HG03095 (cell line): Measurements from ENCODE around the gene CD99.
"Not testable (repeated sequence)": the region's sequence is repeated elsewhere in the genome, so short reads cannot be mapped to it uniquely, and the experiment has no call there.

Source experiments
- ATAC-seq: cut with Tn5 transposase; IDR thresholded peaks from one replicate; pipeline ENCODE4 v1.9.1; 2021; ENCODE audit warnings: moderate library complexity; ENCODE audit not compliant: unreplicated experiment

The CD99 gene

DNA sequence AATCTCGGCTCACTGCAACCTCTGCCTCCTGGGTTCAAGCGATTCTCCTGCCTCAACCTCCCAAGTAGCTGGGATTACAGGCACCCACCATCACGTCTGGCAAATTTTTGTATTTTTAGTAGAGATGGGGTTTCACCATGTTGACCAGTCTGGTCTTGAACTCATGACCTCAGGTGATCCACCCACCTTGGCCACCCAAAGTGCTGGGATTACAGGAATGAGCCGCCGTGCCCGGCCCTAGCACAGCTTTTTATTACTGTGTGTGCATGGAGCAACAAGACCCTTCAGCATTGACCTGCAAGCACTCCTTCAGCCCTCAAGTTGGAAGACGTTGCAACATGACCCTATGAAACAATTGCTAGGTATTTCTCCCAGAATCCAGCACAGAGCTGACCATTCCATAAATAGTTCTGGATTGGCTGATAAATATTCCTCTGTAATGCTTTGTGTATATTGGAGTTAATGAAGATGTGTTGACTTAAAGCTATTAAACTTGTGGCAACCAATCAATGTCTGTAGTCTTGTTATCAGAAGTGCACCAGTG lies 15.4 kb upstream of the CD99 start:
- ATAC-seq = not testable (repeated sequence)

- ATAC-seq = no peak
These were observed 14.1 kb upstream of the CD99 start for GRCh38 chrX:2676794-2677675.

DNA sequence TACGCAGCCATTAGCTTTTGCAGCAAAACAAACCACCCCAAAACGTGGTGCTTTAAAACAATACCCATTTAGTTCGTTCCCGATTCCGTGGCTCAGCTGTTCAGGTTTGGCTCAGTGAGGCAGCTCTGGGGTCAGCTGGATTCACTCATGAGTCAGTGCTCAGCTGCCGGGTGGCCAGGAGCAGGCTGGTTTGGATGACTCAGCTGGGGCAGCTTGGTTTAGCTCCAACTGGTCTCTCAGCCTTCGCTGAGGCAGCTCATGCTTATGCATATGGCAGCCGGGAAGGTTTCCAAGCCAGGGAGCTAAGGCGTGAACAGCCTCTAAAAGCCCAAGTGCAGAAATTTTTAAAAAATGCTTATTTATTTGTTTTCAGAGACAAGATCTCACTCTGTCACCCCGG lies 13.3 kb upstream of the CD99 start:
- ATAC-seq = no peak

DNA sequence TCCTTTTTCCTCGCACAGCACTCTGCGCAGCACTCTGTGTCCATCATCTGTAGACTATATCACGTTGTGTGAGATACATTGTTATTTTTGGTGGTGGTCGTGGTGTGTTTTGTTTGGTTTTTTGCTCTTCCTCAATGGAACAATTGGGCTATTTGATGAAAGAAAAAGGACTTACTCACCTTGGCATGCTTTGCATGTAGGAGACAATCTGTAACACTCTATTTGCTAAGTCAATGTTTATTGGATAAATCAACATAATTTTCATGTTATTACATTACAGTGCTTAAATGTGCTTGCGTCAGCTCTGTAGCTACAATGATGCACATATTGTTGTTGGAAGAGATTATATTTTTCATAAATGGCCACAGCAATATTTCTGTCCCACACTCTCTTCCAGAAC lies 12.5 kb upstream of the CD99 start:
- no peak for ATAC-seq

- ATAC-seq = no peak
These were observed 11.3 kb upstream of the CD99 start for GRCh38 chrX:2679534-2680485.

GRCh38 chrX:2680486-2681348 lies 10.4 kb upstream of the CD99 start:
- no peak for ATAC-seq

DNA sequence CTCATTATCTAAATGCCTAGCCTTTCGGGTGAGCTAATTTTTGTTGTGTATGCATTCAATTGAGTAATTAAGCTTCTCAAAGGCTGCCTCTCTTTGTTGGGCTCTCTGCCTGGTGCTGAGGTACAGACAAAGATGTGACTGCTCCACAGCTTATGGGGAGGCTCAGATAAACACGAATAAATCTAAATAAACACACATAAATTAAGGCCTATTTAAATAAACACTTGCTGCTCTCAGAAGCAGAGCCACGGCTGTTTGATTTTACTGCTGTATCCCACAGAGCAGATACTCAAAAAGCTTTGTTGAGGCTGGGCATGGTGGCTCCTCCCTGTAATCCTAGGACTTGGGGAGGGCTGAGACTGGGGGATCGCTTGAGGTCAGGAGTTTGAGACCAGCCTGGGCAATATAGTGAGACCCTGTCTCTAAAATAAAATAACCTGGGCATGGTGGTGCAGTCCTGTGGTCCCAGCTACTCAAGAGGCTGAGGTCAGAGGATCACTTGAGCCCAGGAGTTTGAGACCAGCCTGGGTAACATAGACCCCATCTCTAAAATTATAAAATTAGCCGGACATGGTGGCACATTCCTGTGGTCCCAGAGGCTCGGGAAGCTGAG lies 8.4 kb upstream of the CD99 start:
- ATAC-seq = no peak

DNA sequence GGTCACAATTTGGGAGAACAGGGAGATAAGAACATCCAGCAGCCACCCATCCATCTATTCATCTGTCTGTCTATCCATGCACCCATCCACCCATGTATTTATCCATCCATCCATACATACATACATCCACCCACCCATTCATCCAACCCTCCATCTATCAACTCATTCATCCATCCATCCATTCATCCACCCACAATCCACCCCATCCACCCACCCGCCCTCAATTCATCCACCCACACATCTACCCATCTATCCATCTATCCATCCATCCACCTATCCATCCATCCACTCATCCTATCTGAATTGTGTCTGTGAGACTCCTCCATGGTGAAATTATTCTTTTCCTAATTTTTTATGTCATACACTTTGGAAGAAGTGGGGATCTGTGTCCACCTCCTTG lies 6.8 kb upstream of the CD99 start:
- ATAC-seq = no peak

DNA sequence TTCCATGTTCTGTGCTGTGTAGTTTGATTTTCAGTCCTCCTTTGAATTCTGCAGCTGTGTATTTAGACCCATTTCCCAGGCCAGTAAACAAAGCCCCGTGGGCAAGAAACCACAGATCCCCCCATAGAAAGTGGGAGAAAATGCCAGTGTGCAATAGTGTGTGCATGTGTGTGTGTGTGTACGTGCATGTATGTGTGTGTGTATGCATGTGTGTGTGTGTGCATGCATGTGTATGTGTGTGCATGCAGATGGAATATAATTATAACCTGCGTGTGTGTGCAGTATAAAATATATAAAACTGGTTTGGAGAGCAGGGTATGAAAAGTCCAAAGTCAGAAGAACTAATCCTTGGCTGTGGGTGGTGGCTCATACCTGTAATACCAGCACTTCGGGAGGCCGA lies 5.2 kb upstream of the CD99 start:
- no peak for ATAC-seq

DNA sequence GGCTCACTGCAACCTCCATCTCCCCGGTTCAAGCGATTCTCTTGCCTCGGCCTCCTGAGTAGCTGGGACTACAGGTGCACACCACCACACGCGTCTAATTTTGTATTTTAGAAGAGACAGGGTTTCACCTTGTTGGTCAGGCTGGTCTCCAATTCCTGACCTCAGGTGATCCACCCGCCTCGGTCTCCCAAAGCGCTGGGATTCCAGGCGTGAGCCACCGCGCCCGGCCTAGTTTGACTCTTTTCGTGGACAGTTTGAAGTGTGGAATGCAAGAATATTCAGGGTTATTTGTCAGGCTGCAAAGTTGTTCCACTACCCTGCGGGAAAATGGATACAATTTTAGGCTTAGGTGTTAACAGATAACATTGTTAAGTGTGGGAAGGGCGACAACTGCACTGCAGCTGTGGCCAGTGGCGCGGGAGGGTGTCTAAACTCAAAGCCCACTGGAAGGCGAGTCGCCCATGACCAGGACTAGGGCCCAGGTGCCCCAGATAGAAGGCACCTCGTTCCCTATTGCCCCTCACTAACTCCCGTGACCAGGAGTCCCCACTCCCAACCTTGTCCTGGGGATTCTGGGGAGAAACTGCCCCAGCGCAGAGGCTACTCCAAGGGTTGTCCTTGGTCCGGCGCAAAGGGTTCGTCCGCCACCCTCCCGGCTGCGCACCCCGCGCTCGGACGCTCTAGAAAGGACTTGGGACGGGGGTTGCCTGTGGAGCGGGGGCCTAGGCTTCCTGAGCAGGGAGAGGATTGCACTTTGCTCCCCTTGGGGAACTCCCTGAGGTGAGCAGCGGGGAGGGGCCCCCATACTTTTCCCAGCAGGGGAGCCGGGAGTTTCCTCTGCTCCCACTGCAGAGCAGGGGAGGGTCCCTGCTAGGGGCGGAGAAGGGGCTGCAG lies 1.1 kb upstream of the CD99 start:
- no peak for ATAC-seq

DNA sequence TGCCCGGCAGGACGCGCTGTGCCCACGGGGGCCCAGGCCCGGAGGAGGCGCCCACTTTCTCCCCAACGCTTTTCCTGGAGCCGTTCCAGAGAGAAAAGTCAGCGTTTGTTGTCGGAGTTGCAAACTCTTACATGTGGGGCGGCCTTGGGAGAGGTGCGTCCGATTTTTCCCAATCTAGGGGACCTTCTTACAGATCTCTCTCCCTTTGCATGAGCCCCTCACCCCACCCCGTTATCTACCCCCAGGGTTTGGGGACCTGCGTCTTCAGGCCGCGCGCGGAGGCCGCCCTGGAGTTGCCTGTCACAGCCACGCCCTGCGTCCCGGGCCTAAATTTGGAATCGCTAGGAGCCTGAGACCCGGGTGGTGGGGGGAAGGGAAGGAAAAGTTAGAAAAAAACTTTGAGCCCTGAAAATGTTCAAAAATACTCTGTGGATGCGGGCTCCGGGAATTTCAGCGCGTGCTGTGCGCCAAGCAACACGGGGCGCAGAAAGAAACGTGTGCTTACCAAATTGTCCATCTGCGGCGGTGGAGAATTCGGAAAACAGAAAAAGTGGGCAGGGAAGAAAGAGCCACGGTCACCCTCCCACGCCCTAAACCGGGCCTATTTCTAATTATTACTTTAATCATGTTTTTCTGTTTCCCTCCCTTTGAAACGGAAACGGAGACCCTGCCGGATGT lies 587 bp downstream of the CD99 start:
- ATAC-seq = peak; percentile 3

GRCh38 chrX:2692221-2693112 lies 1.4 kb downstream of the CD99 start:
- ATAC-seq = no peak

DNA sequence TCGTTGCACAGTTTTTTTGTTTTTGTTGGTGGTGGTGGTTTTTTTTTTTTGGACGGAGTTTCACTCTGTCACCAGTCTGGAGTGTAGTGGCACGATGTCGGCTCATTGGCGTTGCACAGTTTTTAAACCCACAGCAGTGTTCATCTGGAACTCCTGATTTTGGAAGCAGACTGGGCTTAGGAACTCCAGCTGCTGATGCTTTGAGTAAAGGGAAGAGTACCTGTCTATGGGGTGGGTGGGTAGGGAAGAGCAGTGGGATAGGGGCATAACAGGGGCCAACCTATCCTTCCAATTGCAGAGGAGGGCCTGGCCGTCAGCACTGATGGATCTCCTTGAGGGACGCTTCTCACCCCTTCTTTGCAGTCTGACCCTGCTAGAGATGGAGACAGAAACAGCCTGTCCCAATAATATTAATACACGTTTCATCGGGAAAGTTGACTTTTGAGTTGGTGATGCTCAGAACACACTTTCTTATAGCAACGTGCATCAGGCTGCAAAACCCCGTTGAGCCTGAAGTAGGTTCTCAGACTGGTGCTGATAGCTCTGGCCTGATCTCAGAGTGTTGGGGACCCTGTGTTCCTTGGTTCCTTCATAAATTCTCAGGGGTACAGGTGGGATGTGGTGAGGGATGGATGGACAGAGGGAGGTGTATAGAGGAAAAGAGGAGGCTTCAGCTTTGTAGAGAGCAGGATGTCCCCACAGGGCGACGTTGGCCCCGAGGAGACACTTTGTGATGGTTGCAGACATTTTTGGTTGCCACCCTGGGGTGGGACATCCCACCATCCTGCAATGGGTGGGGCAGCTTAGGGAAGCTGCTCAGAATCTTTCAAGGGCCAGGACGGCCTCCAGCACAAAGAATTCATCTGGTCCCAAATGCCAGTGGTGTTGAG lies 2.3 kb downstream of the CD99 start:
- ATAC-seq = no peak

- ATAC-seq = no peak
These were observed 3.8 kb downstream of the CD99 start for GRCh38 chrX:2694914-2695267.

- peak; percentile 91 for ATAC-seq
These were observed 5.7 kb downstream of the CD99 start for GRCh38 chrX:2696698-2697215.

DNA sequence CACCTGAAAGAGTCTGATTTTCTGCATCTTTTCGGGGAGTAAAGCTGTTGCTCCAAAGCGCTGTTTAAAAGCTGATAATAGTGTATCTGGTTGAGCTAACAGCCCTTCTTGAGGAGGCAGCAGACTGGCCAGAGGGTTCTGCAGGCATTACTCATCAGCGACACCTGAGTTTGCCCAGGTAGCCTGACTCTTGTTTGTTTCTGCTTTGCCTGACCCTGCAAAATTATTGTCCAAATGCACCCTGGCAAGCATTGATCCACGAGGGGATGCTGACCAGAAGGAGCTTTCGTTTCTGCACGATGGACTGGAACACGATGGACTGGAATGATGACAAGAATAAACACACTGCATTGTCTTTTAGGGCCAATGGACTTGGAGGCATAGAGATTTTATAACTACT lies 6.2 kb downstream of the CD99 start:
- ATAC-seq = peak; percentile 5
